HepG2 (cell line): ENCODE measurements around the gene TKFC. TPM values are rescaled to one million over a fixed set of nuclear protein-coding genes. Genes with fewer than 3 reads are reported as not detected.

Experiments used
- DDIT3 ChIP-seq: sonication (generic); formaldehyde crosslinking; IDR thresholded peaks from 2 replicates; pipeline ENCODE4 v1.4.0; 2020; ENCODE audit warnings: mild to moderate bottlenecking, missing genetic modification reagents
- ELF3 ChIP-seq: IDR thresholded peaks from 2 replicates; pipeline ENCODE4 v1.6.1; 2016; ENCODE audit warnings: missing genetic modification reagents, missing compliant biosample characterization
- IRF1 ChIP-seq: sonication (generic); formaldehyde crosslinking; IDR thresholded peaks from 2 replicates; pipeline ENCODE4 v1.4.0; 2020; ENCODE audit warnings: low read depth, mild to moderate bottlenecking, missing genetic modification reagents
- KAT7 ChIP-seq: IDR thresholded peaks from 2 replicates; pipeline ENCODE4 v1.6.1; 2018; ENCODE audit warnings: borderline replicate concordance, missing compliant biosample characterization
- KMT2B ChIP-seq: IDR thresholded peaks from 2 replicates; pipeline ENCODE4 v1.6.1; 2016; ENCODE audit warnings: missing genetic modification reagents, missing compliant biosample characterization
- MLLT10 ChIP-seq: sonication (generic); formaldehyde crosslinking; IDR thresholded peaks from 2 replicates; pipeline ENCODE4 v1.4.0; 2020; ENCODE audit warnings: missing genetic modification reagents
- MNT ChIP-seq: fragments of 450-650 bp; IDR thresholded peaks from 2 replicates; pipeline ENCODE4 v1.6.1; 2016
- ONECUT2 ChIP-seq: sonication (generic); formaldehyde crosslinking; IDR thresholded peaks from 2 replicates; pipeline ENCODE4 v1.4.0; 2020; ENCODE audit warnings: missing genetic modification reagents
- PBX2 ChIP-seq: IDR thresholded peaks from 2 replicates; pipeline ENCODE4 v1.6.1; 2016; ENCODE audit warnings: control low read depth
- PCBP2 ChIP-seq: fragments of 200-400 bp; formaldehyde crosslinking; optimal IDR thresholded peaks from 2 replicates; pipeline ENCODE3; 2018; ENCODE audit warnings: low read length, low read depth; ENCODE audit not compliant: poor library complexity, severe bottlenecking
- RAD21 ChIP-seq: fragments of 450-650 bp; formaldehyde crosslinking; IDR thresholded peaks from 2 replicates; pipeline ENCODE4 v1.5.0; 2020; ENCODE audit warnings: mild to moderate bottlenecking
- REXO4 ChIP-seq: sonication (generic); formaldehyde crosslinking; IDR thresholded peaks from 2 replicates; pipeline ENCODE4 v1.8.0; 2022; ENCODE audit warnings: missing genetic modification reagents, mild to moderate bottlenecking, borderline replicate concordance
- SSRP1 ChIP-seq: IDR thresholded peaks from 2 replicates; pipeline ENCODE4 v1.6.1; 2016; ENCODE audit warnings: control low read depth
- ZFP36L2 ChIP-seq: sonication (generic); formaldehyde crosslinking; IDR thresholded peaks from 2 replicates; pipeline ENCODE4 v1.4.0; 2020; ENCODE audit warnings: missing genetic modification reagents
- ZNF235 ChIP-seq: sonication (generic); formaldehyde crosslinking; IDR thresholded peaks from 2 replicates; pipeline ENCODE4 v1.8.1; 2023; ENCODE audit warnings: mild to moderate bottlenecking, missing genetic modification reagents, borderline replicate concordance
- ZNF30 ChIP-seq: sonication (generic); formaldehyde crosslinking; IDR thresholded peaks from 2 replicates; pipeline ENCODE4 v1.5.0; 2020; ENCODE audit warnings: mild to moderate bottlenecking, missing genetic modification reagents
- ZNF589 ChIP-seq: sonication (generic); formaldehyde crosslinking; conservative IDR thresholded peaks from 2 replicates; pipeline ENCODE4 v1.8.0; 2022; ENCODE audit warnings: mild to moderate bottlenecking, moderate library complexity, missing genetic modification reagents
- ZNF687 ChIP-seq: sonication (generic); formaldehyde crosslinking; IDR thresholded peaks from 2 replicates; pipeline ENCODE4 v1.5.1; 2020; ENCODE audit warnings: mild to moderate bottlenecking, missing genetic modification reagents, moderate library complexity
- ZNF800 ChIP-seq: sonication (generic); formaldehyde crosslinking; IDR thresholded peaks from 2 replicates; pipeline ENCODE4 v1.4.0; 2020; ENCODE audit warnings: missing genetic modification reagents
- polyA plus RNA-seq, 8 experiments: library from polyadenylated mRNA; depleted of rRNA in 3 of 8; stranded (reverse) in 7 of 8; unstranded in 1 of 8; fragments of >200 nt; fragmentation: Illumina TruSeq in 4 of 8; extraction: Trizol in 4 of 8; gene quantifications; 2 replicates each; pipeline versions ENCODE4 v1.2.1 to v1.2.3, GENCODE V29; 2011 to 2016; ENCODE audit warnings: low read depth in 4 of 8, missing spikeins in 1 of 8, mixed read lengths in 1 of 8; ENCODE audit not compliant: insufficient read depth in 1 of 8
- total RNA-seq, 5 experiments: library from RNA; depleted of rRNA; stranded (reverse); fragments of >200 nt; fragmentation: Illumina TruSeq; extraction: Trizol; gene quantifications; 2 replicates each; pipeline ENCODE4 v1.2.3, GENCODE V29; 2016; ENCODE audit warnings: low read depth in 1 of 5

The TKFC gene
- total and polyA plus RNA-seq, 2 of the 13 experiments (the other 11 are each of a cell fraction or from before 2014, with no cell fraction given): 147 to 197 TPM

GRCh38 chr11:61336171-61336935, 3.3 kb downstream of the TKFC start (continued):
- TF ChIP-seq MNT (no peak), ELF3 (CRISPR knock-in tag) (peak; percentile 84), ZNF589 (CRISPR knock-in tag) (no peak), ZNF687 (CRISPR knock-in tag) (peak; percentile 87), KMT2B (CRISPR knock-in tag) (peak; percentile 41; the same call in 1 of the 2 replicates), REXO4 (no peak), ZNF235 (no peak), IRF1 (CRISPR knock-in tag) (no peak), KAT7 (CRISPR knock-in tag) (peak; percentile 55; the same call in 1 of the 2 replicates), ONECUT2 (CRISPR knock-in tag) (no peak), DDIT3 (no peak), PCBP2 (no peak), PBX2 (CRISPR knock-in tag) (no peak), RAD21 (CRISPR knock-in tag) (peak; percentile 97), ZFP36L2 (CRISPR knock-in tag) (no peak), MLLT10 (CRISPR knock-in tag) (no peak), SSRP1 (no peak), ZNF30 (CRISPR knock-in tag) (no peak), ZNF800 (CRISPR knock-in tag) (no peak)
